Measurements from ENCODE around the gene NEUROG1. TPM values are rescaled to one million over a fixed set of nuclear protein-coding genes. Genes with fewer than 3 reads are reported as not detected.
"Not testable (repeated sequence)": the region's sequence is repeated elsewhere in the genome, so short reads cannot be mapped to it uniquely, and the experiment has no call there.

NEUROG1 gene
- total RNA-seq, 4 donors from 2014 or later = not detected

GRCh38 chr5:135502836-135503520 is 32.8 kb downstream of the NEUROG1 start:
- intact Hi-C loops (cut with DNase I; ENCODE audit: low total_unique reads) = no loop called here
- H3K4me1 ChIP-seq = no peaks in the 10 kb centered on the region
- no peaks in the 10 kb centered on the region for H3K9me3 ChIP-seq
- H3K27ac ChIP-seq = no peak overlapping the region
- H3K27me3 ChIP-seq = no peaks in the 10 kb centered on the region
- no peak overlapping the region for H3K4me3 ChIP-seq
- TF ChIP-seq POLR2A (IDR thresholded peaks at IDR 0.05) = no peak
- TF ChIP-seq, protein P1, sequence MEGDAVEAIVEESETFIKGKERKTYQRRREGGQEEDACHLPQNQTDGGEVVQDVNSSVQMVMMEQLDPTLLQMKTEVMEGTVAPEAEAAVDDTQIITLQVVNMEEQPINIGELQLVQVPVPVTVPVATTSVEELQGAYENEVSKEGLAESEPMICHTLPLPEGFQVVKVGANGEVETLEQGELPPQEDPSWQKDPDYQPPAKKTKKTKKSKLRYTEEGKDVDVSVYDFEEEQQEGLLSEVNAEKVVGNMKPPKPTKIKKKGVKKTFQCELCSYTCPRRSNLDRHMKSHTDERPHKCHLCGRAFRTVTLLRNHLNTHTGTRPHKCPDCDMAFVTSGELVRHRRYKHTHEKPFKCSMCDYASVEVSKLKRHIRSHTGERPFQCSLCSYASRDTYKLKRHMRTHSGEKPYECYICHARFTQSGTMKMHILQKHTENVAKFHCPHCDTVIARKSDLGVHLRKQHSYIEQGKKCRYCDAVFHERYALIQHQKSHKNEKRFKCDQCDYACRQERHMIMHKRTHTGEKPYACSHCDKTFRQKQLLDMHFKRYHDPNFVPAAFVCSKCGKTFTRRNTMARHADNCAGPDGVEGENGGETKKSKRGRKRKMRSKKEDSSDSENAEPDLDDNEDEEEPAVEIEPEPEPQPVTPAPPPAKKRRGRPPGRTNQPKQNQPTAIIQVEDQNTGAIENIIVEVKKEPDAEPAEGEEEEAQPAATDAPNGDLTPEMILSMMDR (IDR thresholded peaks at IDR 0.05) = no peak
- H3K36me3 ChIP-seq = no peaks in the 10 kb centered on the region
- no peak for DNase-seq

DNA sequence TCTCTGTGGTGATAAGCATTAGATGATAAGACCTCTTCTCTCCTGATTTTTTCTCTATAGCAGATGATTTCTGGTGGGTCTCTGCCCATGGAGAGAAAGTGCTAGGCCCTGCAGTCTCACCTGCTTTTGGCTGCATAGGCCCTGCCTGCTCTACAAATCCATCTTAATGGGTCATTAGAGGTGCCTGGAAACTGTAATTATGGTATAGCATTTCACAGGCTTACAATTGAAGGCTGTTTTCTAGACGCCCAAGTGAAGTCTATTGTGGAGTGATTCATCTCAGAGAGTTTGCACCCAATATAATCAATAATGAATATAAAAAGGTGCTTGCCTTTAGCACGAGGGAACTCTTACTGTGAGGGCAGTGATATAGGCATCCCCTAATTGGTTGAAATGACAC is 33.8 kb downstream of the NEUROG1 start:
- Histone ChIP-seq H3K27ac (no peak overlapping the region), H3K27me3 (no peaks in the 10 kb centered on the region), H3K4me1 (no peaks in the 10 kb centered on the region), H3K4me3 (no peak overlapping the region), H3K9me3 (no peaks in the 10 kb centered on the region), H3K36me3 (no peaks in the 10 kb centered on the region)
- DNase-seq = no peak
- TF ChIP-seq, protein P1 (IDR thresholded peaks at IDR 0.05) = no peak
- no peak for TF ChIP-seq POLR2A (IDR thresholded peaks at IDR 0.05)
- intact Hi-C loops (cut with DNase I; ENCODE audit: low total_unique reads) = no loop called here

- intact Hi-C loops (cut with DNase I; ENCODE audit: low total_unique reads) = no loop called here
- no peaks in the 10 kb centered on the region for H3K4me1 ChIP-seq
- H3K9me3 ChIP-seq = no peaks in the 10 kb centered on the region
- TF ChIP-seq, protein P1 (IDR thresholded peaks at IDR 0.05) = no peak
- no peak for TF ChIP-seq POLR2A (IDR thresholded peaks at IDR 0.05)
- H3K27ac ChIP-seq = no peak overlapping the region
- no peaks in the 10 kb centered on the region for H3K27me3 ChIP-seq
- DNase-seq = no peak
- no peaks in the 10 kb centered on the region for H3K36me3 ChIP-seq
- no peak overlapping the region for H3K4me3 ChIP-seq
These were observed 37.1 kb downstream of the NEUROG1 start for GRCh38 chr5:135498637-135498995.

DNA sequence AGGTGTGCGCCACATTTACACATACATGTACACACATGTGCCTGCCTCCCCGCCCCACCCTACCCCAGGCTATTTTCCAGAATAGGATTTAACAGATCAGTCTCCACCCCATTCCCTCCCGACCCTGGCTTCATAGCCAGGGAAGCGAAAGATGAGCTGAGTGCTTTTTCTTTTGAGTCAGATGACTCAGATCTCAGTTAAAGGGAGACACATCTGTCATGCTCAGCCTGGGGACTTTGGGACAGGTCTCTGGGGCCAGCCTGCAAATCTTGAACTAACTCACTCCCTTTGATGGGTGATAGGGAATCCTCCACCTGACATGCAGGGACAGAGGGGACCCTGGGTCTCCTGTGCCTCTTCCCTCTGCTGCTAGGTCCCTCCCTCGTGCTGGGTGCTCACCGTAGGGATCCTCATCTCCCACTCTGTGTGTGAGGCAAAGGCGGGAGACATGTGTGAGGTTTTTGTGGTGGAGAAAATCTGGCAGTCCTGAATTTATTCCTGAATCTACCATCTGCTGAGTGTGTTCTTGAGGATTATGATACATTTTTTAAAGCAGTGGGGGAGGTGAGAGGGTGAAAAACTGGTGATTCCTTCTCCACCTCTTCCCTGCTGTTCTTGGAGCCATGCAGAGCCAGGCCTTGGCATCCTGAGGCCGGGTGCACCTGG is 37.7 kb downstream of the NEUROG1 start:
- no peak overlapping the region for H3K4me3 ChIP-seq
- no peaks in the 10 kb centered on the region for H3K27me3 ChIP-seq
- H3K36me3 ChIP-seq = no peaks in the 10 kb centered on the region
- H3K9me3 ChIP-seq = no peaks in the 10 kb centered on the region
- no peak for DNase-seq
- H3K4me1 ChIP-seq = no peaks in the 10 kb centered on the region
- H3K27ac ChIP-seq = no peak overlapping the region
- TF ChIP-seq, protein P1 (IDR thresholded peaks at IDR 0.05) = no peak
- TF ChIP-seq POLR2A (IDR thresholded peaks at IDR 0.05) = no peak
- intact Hi-C loops (cut with DNase I; ENCODE audit: low total_unique reads) = no loop called here

DNA sequence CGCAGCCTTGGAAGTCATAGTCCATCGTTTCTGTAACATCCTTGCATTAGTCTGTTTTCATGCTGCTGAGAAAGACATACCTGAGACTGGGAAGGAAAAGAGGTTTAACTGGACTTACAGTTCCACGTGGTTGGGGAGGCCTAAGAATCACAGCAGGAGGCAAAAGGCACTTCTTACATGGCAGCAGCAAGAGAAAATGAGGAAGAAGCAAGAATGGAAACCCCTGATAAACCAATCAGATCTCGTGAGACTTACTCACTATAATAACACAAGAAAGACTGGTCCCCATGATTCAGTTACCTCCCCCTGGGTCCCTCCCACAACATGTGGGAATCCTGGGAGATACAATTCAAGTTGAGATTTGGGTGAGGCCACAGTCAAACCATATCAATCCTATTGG is 40.2 kb downstream of the NEUROG1 start:
- H3K9me3 ChIP-seq; intact Hi-C loops (cut with DNase I; ENCODE audit: low total_unique reads); H3K27ac ChIP-seq; DNase-seq; H3K4me1 ChIP-seq; H3K36me3 ChIP-seq; H3K4me3 ChIP-seq: not testable (repeated sequence)
- H3K27me3 ChIP-seq = peaks cover 0 to 18% of the 10 kb centered on the region in 2 donors
